Left hindlimb (tissue), 1 donor: ENCODE measurements around the gene NPR3.
A peak's percentile ranks its signal among the peaks of the same experiment; 100 is the strongest.
"Not testable (repeated sequence)": the region's sequence is repeated elsewhere in the genome, so short reads cannot be mapped to it uniquely, and the experiment has no call there.

ENCODE experiments used
- DNase-seq: peaks from one replicate; pipeline ENCODE4 v3.0.0-alpha.2; 2018

NPR3 gene

GRCh38 chr5:32769711-32770110, 58.6 kb downstream of the NPR3 start:
- DNase-seq = no peak

DNA sequence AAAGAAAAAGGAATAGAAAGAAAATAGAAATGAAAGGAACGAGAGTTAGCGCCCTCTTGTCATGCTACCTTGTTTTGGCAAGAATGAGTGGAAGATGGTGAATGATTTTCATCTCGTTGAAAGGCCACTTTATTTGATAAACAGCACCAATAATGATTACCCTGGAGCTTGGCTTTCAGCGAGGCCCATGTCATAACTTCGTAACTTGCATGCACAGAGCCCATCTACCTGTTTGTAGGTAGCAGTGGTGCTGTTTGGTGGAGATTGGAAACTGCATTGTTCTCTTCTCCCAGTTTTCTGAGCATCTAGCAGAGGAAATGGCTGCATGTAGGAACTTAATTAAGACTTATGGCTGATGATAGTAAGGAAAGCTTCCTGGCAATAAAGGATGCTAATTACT, 59.3 kb downstream of the NPR3 start:
- no peak for DNase-seq

- DNase-seq = no peak
Measured at GRCh38 chr5:32771037-32771436, 59.9 kb downstream of the NPR3 start.

DNA sequence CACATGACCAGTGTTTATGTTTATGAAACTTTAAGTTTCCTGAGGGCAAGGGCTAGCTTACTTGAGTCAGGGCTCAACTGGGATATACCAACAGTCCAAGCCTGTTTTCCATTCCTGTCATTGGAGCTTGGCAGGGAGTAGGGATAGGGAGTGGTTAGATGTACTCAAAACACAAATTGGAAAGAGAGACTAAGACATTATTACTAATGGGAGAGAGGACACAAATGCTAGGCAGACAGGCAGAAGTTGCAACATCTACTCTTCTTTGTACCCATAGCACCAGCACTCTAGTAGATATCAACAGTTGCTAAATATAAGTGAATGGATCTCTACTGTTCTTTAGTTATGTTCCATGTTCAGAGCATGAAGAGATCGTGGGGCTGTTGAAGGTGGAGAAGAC, 62.8 kb downstream of the NPR3 start:
- DNase-seq = no peak

DNA sequence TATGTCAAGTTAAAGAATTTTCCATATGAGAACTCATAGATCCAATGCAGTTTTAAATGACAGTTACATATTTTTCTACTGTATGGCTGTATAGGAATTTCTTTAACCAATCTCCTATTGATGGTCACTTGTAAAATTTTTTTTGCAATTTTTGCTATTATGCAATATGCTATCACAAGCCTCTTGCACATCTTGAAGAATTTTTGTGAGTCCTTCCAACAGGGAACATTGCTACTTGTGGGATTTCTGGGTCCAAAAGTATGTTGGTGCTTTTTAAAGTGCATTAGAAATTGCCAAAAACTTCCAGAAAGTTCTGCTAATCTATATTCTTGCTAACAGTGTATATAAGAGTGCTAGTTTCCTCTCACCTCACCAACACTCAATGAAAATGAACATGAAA, 65.1 kb downstream of the NPR3 start:
- no peak for DNase-seq

DNA sequence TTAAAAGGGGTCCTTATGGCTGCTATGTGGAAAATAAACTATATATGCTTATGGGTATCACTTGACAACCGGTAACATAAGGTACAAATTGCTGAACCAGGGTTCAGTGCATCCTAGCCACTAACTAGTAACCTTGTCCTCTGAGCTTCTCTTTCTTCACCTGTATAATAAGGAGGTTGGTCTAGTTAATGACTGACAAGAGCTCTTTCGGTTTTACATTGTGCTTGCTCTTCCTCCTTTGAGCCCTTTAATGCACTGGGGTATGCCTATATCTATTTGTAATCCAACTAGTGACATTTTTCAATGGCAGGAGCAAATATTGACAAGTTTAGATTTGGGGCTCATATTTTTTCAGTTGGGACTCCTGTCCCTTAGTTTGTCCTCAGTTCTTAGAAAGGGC, 66.1 kb downstream of the NPR3 start:
- no peak for DNase-seq

GRCh38 chr5:32777733-32778132, 66.6 kb downstream of the NPR3 start:
- no peak for DNase-seq

- DNase-seq = no peak
Measured at GRCh38 chr5:32778403-32778802, 67.3 kb downstream of the NPR3 start.

- DNase-seq = no peak
Measured at GRCh38 chr5:32779754-32780415, 68.8 kb downstream of the NPR3 start.

DNA sequence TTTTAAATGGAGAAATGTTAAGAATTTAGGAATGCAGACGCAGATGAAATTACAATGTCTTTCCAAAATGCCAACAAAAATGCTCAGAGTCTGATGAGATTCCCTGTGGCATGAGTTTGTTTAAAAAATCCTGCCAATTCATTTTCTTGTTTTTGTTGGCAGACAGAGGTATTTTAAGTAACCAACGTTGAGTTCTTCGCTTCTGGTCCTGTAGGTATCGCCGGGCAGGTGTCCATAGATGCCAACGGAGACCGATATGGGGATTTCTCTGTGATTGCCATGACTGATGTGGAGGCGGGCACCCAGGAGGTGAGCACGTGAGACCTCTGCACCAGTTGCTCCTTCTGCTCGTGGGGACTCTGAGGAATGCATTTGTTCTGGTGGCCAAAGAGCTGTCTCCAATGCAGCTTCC, 69.4 kb downstream of the NPR3 start:
- DNase-seq = no peak

GRCh38 chr5:32783661-32784060, 72.5 kb downstream of the NPR3 start:
- no peak for DNase-seq

GRCh38 chr5:32785611-32786254, 74.6 kb downstream of the NPR3 start:
- DNase-seq = no peak

GRCh38 chr5:32786311-32786710, 75.2 kb downstream of the NPR3 start:
- no peak for DNase-seq

- DNase-seq = no peak
Measured at GRCh38 chr5:32790411-32790951, 79.4 kb downstream of the NPR3 start.

DNA sequence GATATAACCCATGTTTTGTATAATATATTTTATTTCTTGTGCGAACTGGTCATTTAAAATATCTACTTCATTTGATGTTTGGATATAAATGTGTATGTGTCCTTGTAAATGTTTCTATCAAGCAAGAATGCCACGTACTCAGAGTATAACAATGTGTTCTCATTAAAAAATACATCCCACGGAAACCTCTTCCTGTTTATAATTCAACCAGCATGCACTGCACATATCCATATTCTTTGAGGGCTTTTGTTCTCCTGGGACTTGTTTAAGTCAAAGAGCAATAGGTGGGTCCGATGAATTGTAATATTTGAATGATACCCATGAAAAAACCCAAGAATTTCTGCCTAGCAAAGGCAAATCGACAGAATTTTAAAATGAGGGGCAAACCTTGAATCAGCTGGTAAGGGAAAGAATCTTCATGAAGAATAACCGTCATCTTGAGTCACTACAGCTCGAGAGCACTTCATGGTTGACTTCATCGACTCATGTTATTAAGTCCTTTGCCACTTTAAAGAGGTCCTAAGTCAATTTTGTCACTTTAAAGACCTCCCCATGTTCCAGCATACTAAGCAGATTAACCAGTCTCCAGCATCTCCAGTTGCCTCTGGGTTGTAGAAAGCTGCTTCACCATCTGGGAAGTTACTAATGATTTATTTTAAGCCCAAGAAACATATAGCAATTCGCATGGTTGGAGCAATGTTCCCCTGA, 80.6 kb downstream of the NPR3 start:
- no peak for DNase-seq

- DNase-seq = no peak
Measured at GRCh38 chr5:32794086-32794485, 83.0 kb downstream of the NPR3 start.

- DNase-seq = no peak
Measured at GRCh38 chr5:32802764-32803163, 91.6 kb downstream of the NPR3 start.

GRCh38 chr5:32803656-32804055, 92.5 kb downstream of the NPR3 start:
- no peak for DNase-seq

GRCh38 chr5:32805462-32805861, 94.3 kb downstream of the NPR3 start:
- DNase-seq = not testable (repeated sequence)

GRCh38 chr5:32805971-32806638, 95.0 kb downstream of the NPR3 start:
- no peak for DNase-seq

- DNase-seq = no peak
Measured at GRCh38 chr5:32808783-32809182, 97.7 kb downstream of the NPR3 start.

GRCh38 chr5:32810804-32811203, 99.7 kb downstream of the NPR3 start:
- DNase-seq = peak; percentile 31

- DNase-seq = no peak
Measured at GRCh38 chr5:32812399-32812798, 101.3 kb downstream of the NPR3 start.
